Tibial nerve (tissue), 3 donors: ENCODE data around the gene CREBL2.
"Not testable (repeated sequence)": the region's sequence is repeated elsewhere in the genome, so short reads cannot be mapped to it uniquely, and the experiment has no call there.

Source experiments
- CTCF ChIP-seq, 5 experiments: fragments of 200-600 bp in 3 of 5; fragments of 450-650 bp in 2 of 5; sonication (generic) in 3 of 5; IDR thresholded peaks; one replicate each; pipeline ENCODE4 v1.5.1; 2016 to 2019; ENCODE audit warnings: antibody characterized with exemption in 5 of 5, mild to moderate bottlenecking in 3 of 5, moderate library complexity in 2 of 5
- POLR2A ChIP-seq, 2 donors: fragments of 450-650 bp; IDR thresholded peaks; one replicate each; pipeline ENCODE4 v1.6.1; 2017; ENCODE audit warnings: antibody characterized with exemption in 2 of 2, mild to moderate bottlenecking in 2 of 2, moderate library complexity in 2 of 2

GRCh38 chr12:12639995-12640394 lies 28.3 kb downstream of the CREBL2 start:
- not testable (repeated sequence) for TF ChIP-seq CTCF, POLR2A (IDR thresholded peaks at IDR 0.05)
